ENCODE data around the gene MGAT5B.

Gene MGAT5B

DNA sequence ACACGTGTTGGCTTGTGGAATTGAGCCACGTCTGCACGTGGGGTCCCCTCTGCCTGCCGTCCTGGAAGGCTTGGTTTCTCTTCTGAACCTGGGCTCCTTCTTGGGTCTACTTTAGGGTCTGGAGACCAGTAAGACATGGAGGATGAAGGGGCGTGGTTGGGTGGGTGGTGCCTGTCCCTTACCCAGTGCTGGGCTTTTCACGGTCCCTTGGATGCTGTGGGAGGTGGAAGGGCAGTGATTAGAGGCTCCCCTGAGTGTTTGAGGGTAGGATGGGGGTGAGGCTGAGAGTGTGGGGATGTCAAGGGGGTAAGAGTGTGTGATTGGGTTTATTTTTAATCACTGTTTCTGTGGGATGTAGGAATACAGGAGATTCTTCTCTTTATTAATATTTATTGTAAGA lies 38.3 kb downstream of the MGAT5B start:
- no peak overlapping the region for H3K4me3 ChIP-seq (ENCODE audit: low read depth, low read length)
- DNase-seq = no peak
- TF ChIP-seq, protein P1, sequence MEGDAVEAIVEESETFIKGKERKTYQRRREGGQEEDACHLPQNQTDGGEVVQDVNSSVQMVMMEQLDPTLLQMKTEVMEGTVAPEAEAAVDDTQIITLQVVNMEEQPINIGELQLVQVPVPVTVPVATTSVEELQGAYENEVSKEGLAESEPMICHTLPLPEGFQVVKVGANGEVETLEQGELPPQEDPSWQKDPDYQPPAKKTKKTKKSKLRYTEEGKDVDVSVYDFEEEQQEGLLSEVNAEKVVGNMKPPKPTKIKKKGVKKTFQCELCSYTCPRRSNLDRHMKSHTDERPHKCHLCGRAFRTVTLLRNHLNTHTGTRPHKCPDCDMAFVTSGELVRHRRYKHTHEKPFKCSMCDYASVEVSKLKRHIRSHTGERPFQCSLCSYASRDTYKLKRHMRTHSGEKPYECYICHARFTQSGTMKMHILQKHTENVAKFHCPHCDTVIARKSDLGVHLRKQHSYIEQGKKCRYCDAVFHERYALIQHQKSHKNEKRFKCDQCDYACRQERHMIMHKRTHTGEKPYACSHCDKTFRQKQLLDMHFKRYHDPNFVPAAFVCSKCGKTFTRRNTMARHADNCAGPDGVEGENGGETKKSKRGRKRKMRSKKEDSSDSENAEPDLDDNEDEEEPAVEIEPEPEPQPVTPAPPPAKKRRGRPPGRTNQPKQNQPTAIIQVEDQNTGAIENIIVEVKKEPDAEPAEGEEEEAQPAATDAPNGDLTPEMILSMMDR (IDR thresholded peaks at IDR 0.05; ENCODE audit: low read depth, low read length) = no peak
- peaks cover 8% of the 10 kb centered on the region for H3K9me3 ChIP-seq (ENCODE audit: severe bottlenecking)
- no peaks in the 10 kb centered on the region for H3K27me3 ChIP-seq (ENCODE audit: insufficient read depth, low read depth, severe bottlenecking)
- peaks cover 33% of the 10 kb centered on the region for H3K36me3 ChIP-seq
- H3K27ac ChIP-seq = no peak overlapping the region

DNA sequence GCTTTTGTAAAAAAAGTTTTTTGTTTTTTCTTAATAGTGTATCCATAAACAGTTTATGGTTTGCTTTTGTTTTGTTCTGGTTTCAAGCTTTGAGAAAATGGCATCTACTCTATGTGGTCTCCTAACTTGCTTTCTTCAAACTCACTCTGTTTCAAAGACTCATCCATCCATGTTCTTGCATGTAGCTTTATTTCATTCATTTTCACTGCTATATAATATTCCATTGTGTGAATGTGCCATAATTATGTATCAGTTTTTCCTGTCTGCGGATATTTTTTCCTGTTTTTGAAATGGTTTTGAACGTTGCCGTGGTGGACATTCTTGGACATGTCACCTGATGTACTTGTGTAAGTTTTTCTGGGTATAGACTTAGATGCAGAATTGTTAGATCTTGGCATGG lies 39.1 kb downstream of the MGAT5B start:
- Histone ChIP-seq H3K27ac (no peak overlapping the region), H3K27me3 (ENCODE audit: insufficient read depth, low read depth, severe bottlenecking) (no peaks in the 10 kb centered on the region), H3K36me3 (peaks cover 35% of the 10 kb centered on the region), H3K4me3 (ENCODE audit: low read depth, low read length) (no peak overlapping the region), H3K9me3 (ENCODE audit: severe bottlenecking) (peaks cover 8% of the 10 kb centered on the region)
- TF ChIP-seq, protein P1 (IDR thresholded peaks at IDR 0.05; ENCODE audit: low read depth, low read length) = no peak
- no peak for DNase-seq

DNA sequence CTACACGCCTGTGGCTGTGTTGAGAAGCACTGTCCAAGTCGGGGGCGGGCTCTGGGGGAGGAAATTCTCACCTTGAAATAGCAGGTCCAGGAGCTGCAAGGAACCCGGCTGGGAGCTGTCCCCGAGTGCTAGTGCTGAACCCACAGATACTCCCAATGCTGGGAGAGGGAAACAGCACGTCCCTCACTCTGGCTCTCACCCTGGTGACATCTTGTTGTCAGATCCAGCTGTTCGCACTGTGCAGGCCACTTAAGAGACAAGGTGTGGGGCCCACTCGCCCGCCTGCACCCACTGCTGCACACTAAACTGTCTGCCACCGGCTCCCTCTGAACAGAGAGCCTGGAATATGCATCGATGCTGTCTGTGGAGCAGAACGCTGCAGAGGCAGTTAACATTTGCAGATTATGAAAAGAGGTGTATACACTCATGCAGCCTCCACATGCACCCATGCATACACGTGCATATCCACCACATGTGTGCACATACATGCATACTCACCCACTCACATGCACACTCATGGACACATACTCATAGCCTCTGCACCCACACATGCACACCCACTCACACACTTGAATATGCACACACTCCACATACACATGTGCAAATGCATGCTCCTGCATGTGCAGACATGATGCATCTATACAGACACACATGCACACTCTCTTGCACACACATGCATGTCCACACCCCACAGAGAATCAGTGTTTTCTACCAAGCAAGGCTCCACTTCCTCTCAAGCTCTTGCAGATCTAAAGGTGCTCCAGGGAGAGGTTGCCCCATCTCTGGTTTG lies 42.0 kb downstream of the MGAT5B start:
- TF ChIP-seq, protein P1 (IDR thresholded peaks at IDR 0.05; ENCODE audit: low read depth, low read length) = no peak
- Histone ChIP-seq H3K9me3 (ENCODE audit: severe bottlenecking) (peaks cover 8% of the 10 kb centered on the region), H3K36me3 (peaks cover 34% of the 10 kb centered on the region), H3K4me3 (ENCODE audit: low read depth, low read length) (no peak overlapping the region), H3K27me3 (ENCODE audit: insufficient read depth, low read depth, severe bottlenecking) (no peaks in the 10 kb centered on the region), H3K27ac (no peak overlapping the region)
- DNase-seq = no peak

DNA sequence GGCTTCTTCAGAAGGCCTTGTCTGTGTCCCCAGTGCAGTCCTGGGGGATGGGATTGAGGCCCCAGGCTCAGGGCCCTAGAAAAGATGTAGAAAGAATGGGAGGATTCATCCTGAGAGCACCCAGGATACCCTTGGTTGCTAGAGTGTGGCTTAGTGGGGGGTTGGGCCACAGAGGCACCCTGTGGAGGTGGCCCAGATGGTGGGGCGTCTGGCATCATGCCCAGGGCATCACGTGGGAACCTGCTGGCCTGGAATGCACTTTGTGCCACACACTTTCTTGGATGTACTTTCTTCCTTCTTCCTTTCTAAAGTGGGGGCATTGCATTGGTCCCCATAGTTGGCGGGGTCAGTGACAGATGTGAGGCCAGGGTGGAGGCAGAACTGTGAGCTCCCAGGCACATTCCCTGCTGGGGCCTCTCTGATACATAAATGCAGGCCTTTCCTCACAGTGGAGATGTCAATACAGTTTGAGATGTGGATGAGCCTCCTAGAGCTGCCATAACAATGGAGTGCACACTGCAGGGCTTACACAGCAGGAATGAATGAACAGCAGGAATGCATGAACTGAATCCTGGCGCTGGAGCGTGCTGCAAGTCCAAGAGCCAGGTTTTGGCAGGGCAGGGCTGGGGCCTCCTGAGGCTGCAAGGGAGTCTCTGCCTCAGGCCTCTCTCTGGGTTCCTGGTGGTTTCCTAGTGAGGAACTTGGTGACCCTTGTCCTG lies 43.3 kb downstream of the MGAT5B start:
- Histone ChIP-seq H3K4me3 (ENCODE audit: low read depth, low read length) (no peak overlapping the region), H3K9me3 (ENCODE audit: severe bottlenecking) (peaks cover 8% of the 10 kb centered on the region), H3K36me3 (peaks cover 30% of the 10 kb centered on the region), H3K27me3 (ENCODE audit: insufficient read depth, low read depth, severe bottlenecking) (no peaks in the 10 kb centered on the region), H3K27ac (peak overlapping the region; percentile 14)
- TF ChIP-seq, protein P1 (IDR thresholded peaks at IDR 0.05; ENCODE audit: low read depth, low read length) = no peak
- DNase-seq = peak; percentile 67

DNA sequence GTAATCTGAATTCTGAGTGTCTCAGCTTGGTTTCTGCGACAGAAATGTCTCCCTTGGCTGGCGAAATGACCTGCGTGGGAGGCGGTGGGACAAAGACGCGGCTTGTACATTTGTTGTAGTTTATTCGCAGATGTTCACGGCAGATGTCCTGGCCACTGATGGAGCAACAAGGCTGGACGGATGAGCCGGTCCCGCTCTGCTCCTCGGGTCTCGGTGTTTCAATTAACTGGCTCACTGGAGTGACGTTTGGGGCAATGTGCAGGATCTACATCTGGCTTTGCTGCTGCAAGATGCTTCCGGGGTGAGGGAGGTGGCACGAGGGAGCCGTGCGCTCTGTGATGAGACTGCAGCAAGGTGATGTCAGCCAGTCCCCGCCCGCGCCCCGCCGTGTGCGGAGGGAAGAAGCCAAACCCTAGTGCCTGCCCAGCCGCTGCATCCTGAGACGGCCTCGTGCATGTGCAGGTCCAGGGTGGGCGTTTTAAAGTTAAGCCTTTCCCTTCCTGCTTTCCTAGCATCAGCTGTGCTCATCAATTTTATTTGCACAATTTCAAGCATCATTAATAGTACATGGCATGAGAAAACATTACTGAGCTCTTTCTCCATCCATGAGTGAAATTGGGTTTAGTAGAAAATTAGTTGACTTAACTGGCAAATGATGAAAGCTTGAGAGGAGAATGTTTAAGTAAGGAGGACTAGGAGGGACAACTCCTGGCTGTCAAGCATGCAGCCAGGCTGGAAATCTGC lies 44.4 kb downstream of the MGAT5B start:
- no peak for DNase-seq
- no peak overlapping the region for H3K4me3 ChIP-seq (ENCODE audit: low read depth, low read length)
- no peak overlapping the region for H3K27ac ChIP-seq
- no peaks in the 10 kb centered on the region for H3K27me3 ChIP-seq (ENCODE audit: insufficient read depth, low read depth, severe bottlenecking)
- H3K36me3 ChIP-seq = peaks cover 21% of the 10 kb centered on the region
- TF ChIP-seq, protein P1 (IDR thresholded peaks at IDR 0.05; ENCODE audit: low read depth, low read length) = no peak
- H3K9me3 ChIP-seq (ENCODE audit: severe bottlenecking) = peaks cover 3% of the 10 kb centered on the region

All from WERI-Rb-1 (cell line).